Mucosa of stomach (tissue), 1 donor: ENCODE results near the gene TRANK1.

ENCODE experiments used
- H3K27me3 ChIP-seq: one replicate; pipeline ENCODE4 v1.7.0; 2013; ENCODE audit warnings: mild to moderate bottlenecking, low read length; ENCODE audit not compliant: control insufficient read depth, insufficient read depth
- H3K36me3 ChIP-seq: one replicate; pipeline ENCODE4 v1.7.0; 2013; ENCODE audit warnings: low read length; ENCODE audit not compliant: control insufficient read depth, insufficient read depth
- H3K4me1 ChIP-seq: one replicate; pipeline ENCODE4 v1.7.0; 2013; ENCODE audit warnings: mild to moderate bottlenecking, low read length; ENCODE audit not compliant: control insufficient read depth, insufficient read depth
- H3K4me3 ChIP-seq: one replicate; pipeline ENCODE4 v1.7.0; 2013; ENCODE audit warnings: low read length
- H3K9ac ChIP-seq: one replicate; pipeline ENCODE4 v1.7.0; 2013; ENCODE audit warnings: mild to moderate bottlenecking, low read length, moderate library complexity
- H3K9me3 ChIP-seq: one replicate; pipeline ENCODE4 v1.7.0; 2013; ENCODE audit warnings: mild to moderate bottlenecking, low read length, moderate library complexity; ENCODE audit not compliant: control insufficient read depth
- donor health status: Pancreatic carcinoma.

The TRANK1 gene

GRCh38 chr3:36926292-36926897 lies 18.5 kb downstream of the TRANK1 start:
- Histone ChIP-seq H3K36me3 (no peaks in the 10 kb centered on the region), H3K9ac (no peak overlapping the region)

GRCh38 chr3:36924744-36925521 lies 19.9 kb downstream of the TRANK1 start:
- no peak overlapping the region for H3K4me3 ChIP-seq
- peak overlapping the region; percentile 9 for H3K9ac ChIP-seq
- H3K4me1 ChIP-seq: peaks cover 11% of the 10 kb centered on the region
- no peaks in the 10 kb centered on the region for H3K36me3 ChIP-seq
- H3K27me3 ChIP-seq: no peaks in the 10 kb centered on the region
- H3K9me3 ChIP-seq: no peaks in the 10 kb centered on the region

More at GRCh38 chr3:36926292-36926897, 18.5 kb downstream of the TRANK1 start:
- H3K9me3 ChIP-seq: no peaks in the 10 kb centered on the region
- peaks cover 5% of the 10 kb centered on the region for H3K4me1 ChIP-seq
- no peak overlapping the region for H3K4me3 ChIP-seq
- no peaks in the 10 kb centered on the region for H3K27me3 ChIP-seq

GRCh38 chr3:36923981-36924743 lies 20.7 kb downstream of the TRANK1 start:
- Histone ChIP-seq H3K27me3 (no peaks in the 10 kb centered on the region), H3K4me3 (no peak overlapping the region), H3K4me1 (peaks cover 19% of the 10 kb centered on the region)

GRCh38 chr3:36923523-36923943 lies 21.3 kb downstream of the TRANK1 start:
- H3K9me3 ChIP-seq: no peaks in the 10 kb centered on the region
- no peak overlapping the region for H3K9ac ChIP-seq
- no peaks in the 10 kb centered on the region for H3K27me3 ChIP-seq
- no peaks in the 10 kb centered on the region for H3K36me3 ChIP-seq
- no peak overlapping the region for H3K4me3 ChIP-seq
- peaks cover 22% of the 10 kb centered on the region for H3K4me1 ChIP-seq

More at GRCh38 chr3:36923981-36924743, 20.7 kb downstream of the TRANK1 start:
- no peaks in the 10 kb centered on the region for H3K36me3 ChIP-seq
- no peak overlapping the region for H3K9ac ChIP-seq
- no peaks in the 10 kb centered on the region for H3K9me3 ChIP-seq

- Histone ChIP-seq H3K4me1 (peaks cover 22% of the 10 kb centered on the region), H3K9ac (no peak overlapping the region), H3K4me3 (no peak overlapping the region), H3K9me3 (no peaks in the 10 kb centered on the region), H3K27me3 (no peaks in the 10 kb centered on the region), H3K36me3 (no peaks in the 10 kb centered on the region)
These were observed 23.8 kb downstream of the TRANK1 start for GRCh38 chr3:36920884-36921567.

- Histone ChIP-seq H3K27me3 (no peaks in the 10 kb centered on the region), H3K4me3 (no peak overlapping the region), H3K9ac (no peak overlapping the region), H3K36me3 (no peaks in the 10 kb centered on the region), H3K4me1 (peaks cover 22% of the 10 kb centered on the region), H3K9me3 (no peaks in the 10 kb centered on the region)
These were observed 25.3 kb downstream of the TRANK1 start for GRCh38 chr3:36919439-36920160.

GRCh38 chr3:36918050-36918449 lies 26.8 kb downstream of the TRANK1 start:
- Histone ChIP-seq H3K9me3 (no peaks in the 10 kb centered on the region), H3K9ac (no peak overlapping the region), H3K27me3 (no peaks in the 10 kb centered on the region), H3K4me1 (peaks cover 23% of the 10 kb centered on the region), H3K4me3 (no peak overlapping the region), H3K36me3 (no peaks in the 10 kb centered on the region)

GRCh38 chr3:36911990-36912804 lies 32.7 kb downstream of the TRANK1 start:
- Histone ChIP-seq H3K36me3 (no peaks in the 10 kb centered on the region), H3K4me1 (peaks cover 31% of the 10 kb centered on the region), H3K27me3 (no peaks in the 10 kb centered on the region), H3K9me3 (no peaks in the 10 kb centered on the region), H3K9ac (peak overlapping the region; percentile 54), H3K4me3 (no peak overlapping the region)

GRCh38 chr3:36909666-36910065 lies 35.2 kb downstream of the TRANK1 start:
- H3K4me1 ChIP-seq: peaks cover 31% of the 10 kb centered on the region
- H3K4me3 ChIP-seq: no peak overlapping the region
- H3K9me3 ChIP-seq: no peaks in the 10 kb centered on the region
- no peaks in the 10 kb centered on the region for H3K27me3 ChIP-seq
- H3K36me3 ChIP-seq: no peaks in the 10 kb centered on the region
- no peak overlapping the region for H3K9ac ChIP-seq

GRCh38 chr3:36909181-36909580 lies 35.7 kb downstream of the TRANK1 start:
- Histone ChIP-seq H3K27me3 (no peaks in the 10 kb centered on the region), H3K4me3 (no peak overlapping the region), H3K9me3 (no peaks in the 10 kb centered on the region), H3K4me1 (peaks cover 31% of the 10 kb centered on the region), H3K36me3 (no peaks in the 10 kb centered on the region), H3K9ac (no peak overlapping the region)
